Body of pancreas (tissue), 4 donors: ENCODE measurements around the gene PINLYP. TPM values are rescaled to one million over a fixed set of nuclear protein-coding genes. Genes with fewer than 3 reads are reported as not detected.

ENCODE experiments used
- ATAC-seq: fragments of 150-250 bp; one replicate; pipeline ENCODE4 v1.9.1; 2016
- DNase-seq, 4 donors: peaks; one replicate each; pipeline ENCODE4 v3.0.0-alpha.2; 2019
- H3K27ac ChIP-seq, 4 donors: fragments of 200-600 bp; sonication (generic); 1 replicate in 3 of 4; 2 replicates in 1 of 4; pipeline versions ENCODE4 v1.5.1 to v1.6.1; 2016 to 2019; ENCODE audit warnings: mild to moderate bottlenecking in 1 of 4, mixed read lengths in 1 of 4, moderate library complexity in 1 of 4
- H3K27me3 ChIP-seq, 2 donors: fragments of 200-600 bp; sonication (generic); one replicate each; pipeline ENCODE4 v1.6.0; 2016; ENCODE audit warnings: mild to moderate bottlenecking in 1 of 2
- H3K36me3 ChIP-seq, 2 donors: fragments of 200-600 bp; sonication (generic); replicated peaks in 1 of 2; 2 replicates each; pipeline ENCODE4 v1.5.1; 2016; ENCODE audit warnings: low read depth in 2 of 2; ENCODE audit not compliant: insufficient read depth in 1 of 2
- H3K4me1 ChIP-seq: fragments of 200-600 bp; sonication (generic); one replicate; pipeline ENCODE4 v1.6.0; 2016
- H3K4me3 ChIP-seq, 2 donors: fragments of 200-600 bp; sonication (generic); 1 replicate in 1 of 2; 2 replicates in 1 of 2; pipeline ENCODE4 v1.5.1; 2016 to 2019
- H3K9me3 ChIP-seq, 3 donors: fragments of 200-600 bp; sonication (generic); 1 replicate in 2 of 3; 2 replicates in 1 of 3; pipeline ENCODE4 v1.5.1; 2016
- CTCF ChIP-seq, 7 experiments: fragments of 450-650 bp in 4 of 7; fragments of 200-600 bp in 3 of 7; sonication (generic) in 3 of 7; IDR thresholded peaks; one replicate each; pipeline ENCODE4 v1.5.1; 2016 to 2019; ENCODE audit warnings: antibody characterized with exemption in 7 of 7
- POLR2A ChIP-seq, 3 donors: fragments of 450-650 bp; IDR thresholded peaks; one replicate each; pipeline ENCODE4 v1.6.1; 2016; ENCODE audit warnings: antibody characterized with exemption in 3 of 3, mild to moderate bottlenecking in 2 of 3
- WGBS, 2 donors: methylation state at CpG; one replicate each; pipeline ENCODE4 v1.1.5; 2017; 5-methylcytosine and 5-hydroxymethylcytosine counted together
- intact Hi-C: fragments of 100-400 bp; cut with DNase I; formaldehyde crosslinking; loops from one replicate; pipeline ENCODE4 v1.15.1; 2023
- total RNA-seq, 2 donors: library from RNA; depleted of rRNA; stranded (reverse); fragments of >200 nt; gene quantifications; one replicate each; pipeline ENCODE4 v1.1.0, GENCODE V29; 2016

The PINLYP gene
- total RNA-seq, 2 donors from 2014 or later, result 4.6 TPM; not detected in 1

- intact Hi-C loops, result no loop called here
- H3K9me3 ChIP-seq, result no peaks in the 10 kb centered on the region
- H3K4me3 ChIP-seq, result no peak overlapping the region
- WGBS, 2 donors, result 35 to 39% methylated on average over 6 to 7 of the region's 7 CpGs
- H3K36me3 ChIP-seq, result no peaks in the 10 kb centered on the region
- H3K27ac ChIP-seq, result peak overlapping the region in 2 of 4 donors; percentile 0 to 4
- TF ChIP-seq CTCF (IDR thresholded peaks at IDR 0.05) (no peak), POLR2A (IDR thresholded peaks at IDR 0.05) (no peak)
- ATAC-seq (no peak), DNase-seq (peak in 1 of 4 donors; percentile 10)
- H3K27me3 ChIP-seq, result no peaks in the 10 kb centered on the region
- H3K4me1 ChIP-seq, result peaks cover 11% of the 10 kb centered on the region
These were observed 31.1 kb downstream of the PINLYP start for GRCh38 chr19:43606569-43607229.

GRCh38 chr19:43607238-43608205 is 31.9 kb downstream of the PINLYP start:
- WGBS, 2 donors, result 78 to 89% methylated on average over 21 to 28 of the region's 28 CpGs
- H3K4me3 ChIP-seq, result no peak overlapping the region
- peak overlapping the region in 1 of 4 donors; percentile 0 for H3K27ac ChIP-seq
- DNase-seq, result no peak
- no peaks in the 10 kb centered on the region for H3K27me3 ChIP-seq
- intact Hi-C loops, result no loop called here
- peaks cover 11% of the 10 kb centered on the region for H3K4me1 ChIP-seq
- H3K9me3 ChIP-seq, result no peaks in the 10 kb centered on the region
- no peak for TF ChIP-seq CTCF (IDR thresholded peaks at IDR 0.05)
- TF ChIP-seq POLR2A (IDR thresholded peaks at IDR 0.05), result no peak
- ATAC-seq, result no peak
- no peaks in the 10 kb centered on the region for H3K36me3 ChIP-seq

- WGBS, 2 donors, result 89 to 90% methylated on average over 7 of the region's 7 CpGs
- Histone ChIP-seq H3K4me1 (peaks cover 11% of the 10 kb centered on the region), H3K9me3 (no peaks in the 10 kb centered on the region), H3K4me3 (no peak overlapping the region), H3K27me3 (no peaks in the 10 kb centered on the region), H3K36me3 (peaks cover 0 to 5% of the 10 kb centered on the region in 2 donors), H3K27ac (no peak overlapping the region)
- DNase-seq (no peak), ATAC-seq (no peak)
- TF ChIP-seq CTCF (IDR thresholded peaks at IDR 0.05) (no peak), POLR2A (IDR thresholded peaks at IDR 0.05) (no peak)
- intact Hi-C loops, result no loop called here
These were observed 34.3 kb downstream of the PINLYP start for GRCh38 chr19:43609872-43610271.

- H3K4me1 ChIP-seq, result peaks cover 14% of the 10 kb centered on the region
- H3K4me3 ChIP-seq, result no peak overlapping the region
- intact Hi-C loops, result no loop called here
- WGBS, 2 donors, result 71 to 82% methylated on average over 3 of the region's 3 CpGs
- DNase-seq (no peak), ATAC-seq (no peak)
- no peaks in the 10 kb centered on the region for H3K27me3 ChIP-seq
- no peaks in the 10 kb centered on the region for H3K9me3 ChIP-seq
- no peak overlapping the region for H3K27ac ChIP-seq
- peaks cover 0 to 5% of the 10 kb centered on the region in 2 donors for H3K36me3 ChIP-seq
- TF ChIP-seq CTCF (IDR thresholded peaks at IDR 0.05) (no peak), POLR2A (IDR thresholded peaks at IDR 0.05) (no peak)
These were observed 34.9 kb downstream of the PINLYP start for GRCh38 chr19:43610493-43610892.
